Umbilical cord (tissue), 2 donors: Measurements from ENCODE around the gene DPP3. TPM values are rescaled to one million over a fixed set of nuclear protein-coding genes. Genes with fewer than 3 reads are reported as not detected.
"Not testable (repeated sequence)": the region's sequence is repeated elsewhere in the genome, so short reads cannot be mapped to it uniquely, and the experiment has no call there.

Experiments used
- DNase-seq: peaks from one replicate; pipeline ENCODE4 v3.0.0-alpha.2; 2015; ENCODE audit warnings: low spot score
- total RNA-seq: library from RNA; depleted of rRNA; stranded (reverse); fragments of >200 nt; gene quantifications from one replicate; pipeline ENCODE4 v1.2.3, GENCODE V29; 2014; ENCODE audit warnings: low replicate concordance; ENCODE audit not compliant: insufficient read depth

Gene DPP3
- total RNA-seq, 1 donor from 2014 or later = 24.6 TPM

GRCh38 chr11:66530927-66531709 is 50.9 kb downstream of the DPP3 start:
- no peak for DNase-seq

GRCh38 chr11:66531841-66532240 is 51.6 kb downstream of the DPP3 start:
- DNase-seq = no peak

DNA sequence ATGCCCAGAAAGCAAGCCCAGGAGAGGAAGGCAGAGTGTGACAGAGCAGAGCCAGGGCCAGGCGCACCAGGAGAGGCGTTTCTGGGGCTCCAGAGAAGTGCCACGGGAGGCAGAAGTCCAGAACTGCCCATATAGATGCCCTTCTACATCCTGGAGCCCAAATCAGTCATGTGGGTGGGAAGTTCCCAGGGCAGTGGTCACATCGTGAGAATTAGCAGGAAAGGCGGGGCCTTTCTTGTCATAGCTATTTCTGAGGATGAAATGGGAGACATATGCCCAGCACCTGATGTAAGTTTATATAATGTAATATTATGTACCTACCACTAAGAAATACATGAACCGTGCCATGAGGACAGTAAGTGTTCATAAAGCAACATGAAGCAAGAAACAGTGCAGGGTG is 52.5 kb downstream of the DPP3 start:
- no peak for DNase-seq

- no peak for DNase-seq
These were observed 59.1 kb downstream of the DPP3 start for GRCh38 chr11:66539170-66539869.

- DNase-seq = no peak
These were observed 59.6 kb downstream of the DPP3 start for GRCh38 chr11:66539870-66540213.

DNA sequence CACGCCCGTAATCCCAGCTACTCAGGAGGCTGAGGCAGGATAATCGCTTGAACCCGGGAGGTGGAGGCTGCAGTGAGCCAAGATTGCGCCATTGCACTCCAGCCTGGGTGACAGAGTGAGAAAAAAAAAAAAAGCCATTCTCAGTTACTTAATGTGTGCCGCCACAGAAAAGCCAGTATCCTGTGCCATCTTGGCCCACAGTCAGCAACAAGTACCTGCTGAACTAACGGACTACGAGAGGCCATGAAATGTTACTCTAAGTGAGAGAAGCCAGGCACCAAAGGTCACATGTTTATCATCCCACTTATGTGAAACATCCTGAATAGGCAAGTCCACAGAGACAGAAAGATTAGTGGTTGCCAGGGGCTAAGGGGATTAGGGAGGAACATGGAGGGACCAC is 60.4 kb downstream of the DPP3 start:
- DNase-seq = not testable (repeated sequence)

GRCh38 chr11:66541892-66542291 is 61.7 kb downstream of the DPP3 start:
- DNase-seq = no peak

GRCh38 chr11:66542362-66542761 is 62.1 kb downstream of the DPP3 start:
- DNase-seq = peak; percentile 18

GRCh38 chr11:66543263-66544107 is 63.3 kb downstream of the DPP3 start:
- DNase-seq = peak; percentile 51

DNA sequence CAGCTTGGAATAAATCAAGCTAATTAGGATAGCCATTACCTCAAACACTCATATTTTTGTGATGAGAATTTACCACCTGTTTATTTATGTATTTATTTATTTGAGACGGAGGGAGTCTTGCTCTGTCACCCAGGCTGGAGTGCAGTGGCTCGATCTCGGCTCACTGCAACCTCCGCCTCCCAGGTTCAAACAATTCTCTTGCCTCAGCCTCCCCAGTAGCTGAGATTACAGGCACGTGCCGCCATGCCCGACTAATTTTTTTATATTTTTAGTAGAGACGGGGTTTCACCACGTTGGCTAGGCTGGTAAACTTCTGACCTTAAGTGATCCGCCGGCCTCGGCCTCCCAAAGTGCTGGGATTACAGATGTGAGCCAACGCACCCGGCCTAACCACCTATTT is 64.7 kb downstream of the DPP3 start:
- DNase-seq = not testable (repeated sequence)

GRCh38 chr11:66545701-66546367 is 65.6 kb downstream of the DPP3 start, which contains the start of gene ZDHHC24:
TSS of gene ZDHHC24 (minus strand) at chr11:66546048. CDS start at chr11:66546003, 45 bp downstream.
- peak; percentile 95 for DNase-seq

DNA sequence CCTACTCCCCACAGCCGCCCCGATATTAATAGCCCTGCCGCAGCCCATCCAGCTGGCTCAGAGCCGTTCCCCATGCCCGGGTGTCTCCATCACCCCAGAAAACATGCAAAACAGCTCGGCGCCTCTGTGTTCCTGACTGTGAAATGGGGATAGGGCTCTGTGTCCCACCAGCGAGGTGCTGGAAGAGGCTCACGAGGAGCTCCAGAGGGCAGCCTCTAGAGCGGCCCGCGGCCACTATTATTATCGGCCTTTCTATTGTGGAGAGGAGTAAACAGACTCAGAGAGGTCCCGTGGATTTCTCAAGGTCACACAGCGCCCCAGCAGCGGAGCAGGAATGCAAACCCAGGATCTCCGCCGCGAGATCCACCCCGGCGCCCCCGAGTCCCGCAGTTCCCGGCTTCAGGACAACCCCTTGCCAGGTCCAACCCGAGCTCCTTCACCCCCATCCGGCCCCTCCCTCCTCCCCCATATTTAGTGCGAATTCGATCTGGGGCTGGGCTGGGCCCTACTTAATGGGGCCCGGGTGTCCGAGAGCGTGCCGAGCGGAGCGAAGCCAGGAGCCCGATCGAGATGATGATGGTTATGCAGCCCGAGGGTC is 66.2 kb downstream of the DPP3 start, which contains the start of gene ACTN3:
TSS of gene ACTN3 (plus strand) at position 536 of the 598 bp plus-strand sequence. CDS start at position 571, 35 bp downstream.
- DNase-seq = peak; percentile 46

GRCh38 chr11:66546966-66547661 is 66.9 kb downstream of the DPP3 start:
- no peak for DNase-seq

- no peak for DNase-seq
These were observed 67.4 kb downstream of the DPP3 start for GRCh38 chr11:66547662-66548009.

GRCh38 chr11:66548041-66548440 is 67.8 kb downstream of the DPP3 start:
- no peak for DNase-seq

DNA sequence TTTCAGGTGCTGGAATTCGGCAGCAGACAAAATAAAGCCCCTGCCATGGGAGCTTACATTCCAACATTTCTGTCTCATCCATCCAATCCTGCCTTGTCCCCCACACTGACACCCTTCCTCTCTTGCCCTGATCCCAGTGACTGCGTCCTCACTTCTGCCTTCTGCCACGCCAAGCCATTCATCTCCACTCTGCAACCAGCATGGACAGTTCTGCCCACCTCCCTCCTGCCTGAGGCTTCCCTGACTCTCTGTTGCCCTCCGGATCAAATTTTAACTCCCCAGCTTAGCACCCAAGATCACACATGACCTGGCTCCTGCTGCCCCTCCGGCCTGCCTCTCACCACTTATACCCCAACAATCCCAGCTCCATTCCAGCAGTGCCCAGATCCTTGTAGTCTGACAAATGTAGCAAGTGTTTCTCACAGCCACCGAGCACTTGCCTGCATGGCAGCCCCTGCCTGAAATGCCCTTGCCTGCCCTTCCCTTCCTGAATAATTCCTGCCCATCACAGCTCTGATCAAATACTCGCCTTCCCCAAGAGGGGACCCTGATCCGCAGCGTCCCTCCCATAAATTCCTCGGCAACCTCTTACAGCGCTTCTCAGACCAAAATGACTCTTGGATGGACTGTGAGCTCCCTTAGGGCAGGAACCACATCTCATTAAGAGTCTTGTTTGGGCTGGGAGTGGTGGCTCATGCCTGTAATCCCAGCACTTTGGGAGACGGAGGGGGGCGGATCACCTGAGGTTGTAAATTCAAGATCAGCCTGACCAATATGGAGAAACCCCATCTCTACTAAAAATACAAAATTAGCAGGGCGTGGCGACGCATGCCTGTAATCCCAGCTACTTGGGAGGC is 68.8 kb downstream of the DPP3 start:
- no peak for DNase-seq

GRCh38 chr11:66549696-66550095 is 69.5 kb downstream of the DPP3 start:
- DNase-seq = no peak

DNA sequence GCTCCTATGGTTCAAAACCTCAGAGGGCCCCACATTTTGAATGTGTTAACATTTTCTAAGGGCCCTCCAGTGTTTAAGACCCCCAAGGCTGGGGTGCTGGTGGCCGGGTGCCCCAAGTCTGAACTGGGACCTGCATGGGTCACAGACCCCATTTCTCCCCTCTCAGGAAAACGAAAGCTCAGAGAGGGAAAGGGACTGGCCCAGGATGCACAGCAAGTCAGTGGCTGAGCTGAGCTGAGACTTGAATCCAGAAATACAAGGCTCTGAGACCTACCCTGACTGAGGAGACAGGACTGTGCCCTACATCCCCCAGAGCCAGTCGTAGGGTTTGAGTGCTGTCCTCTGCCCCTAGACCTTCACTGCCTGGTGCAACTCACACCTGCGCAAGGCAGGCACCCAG is 70.7 kb downstream of the DPP3 start:
- no peak for DNase-seq

DNA sequence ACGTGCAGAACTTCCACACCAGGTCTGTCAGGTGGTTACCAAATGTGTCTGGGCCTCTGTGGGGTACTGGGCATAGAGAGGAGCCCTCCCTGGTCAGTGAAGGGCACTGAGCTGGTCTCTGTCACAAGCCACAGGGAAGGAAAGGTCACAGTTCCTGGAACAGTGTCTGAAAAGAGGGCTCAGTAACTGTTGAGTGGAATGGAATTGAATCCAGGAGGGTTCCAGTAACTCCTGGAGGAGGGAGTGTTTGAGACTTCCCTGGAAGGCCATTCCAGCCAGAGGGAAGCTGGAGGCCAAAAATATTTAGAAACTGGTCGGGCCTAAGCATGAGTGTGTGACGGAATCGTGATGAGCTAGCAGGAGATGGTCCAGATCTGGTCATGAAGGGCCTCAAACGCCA is 74.4 kb downstream of the DPP3 start:
- DNase-seq = no peak

GRCh38 chr11:66555416-66555815 is 75.2 kb downstream of the DPP3 start:
- DNase-seq = no peak
